ENCODE data around the gene TBC1D2B.

The TBC1D2B gene

DNA sequence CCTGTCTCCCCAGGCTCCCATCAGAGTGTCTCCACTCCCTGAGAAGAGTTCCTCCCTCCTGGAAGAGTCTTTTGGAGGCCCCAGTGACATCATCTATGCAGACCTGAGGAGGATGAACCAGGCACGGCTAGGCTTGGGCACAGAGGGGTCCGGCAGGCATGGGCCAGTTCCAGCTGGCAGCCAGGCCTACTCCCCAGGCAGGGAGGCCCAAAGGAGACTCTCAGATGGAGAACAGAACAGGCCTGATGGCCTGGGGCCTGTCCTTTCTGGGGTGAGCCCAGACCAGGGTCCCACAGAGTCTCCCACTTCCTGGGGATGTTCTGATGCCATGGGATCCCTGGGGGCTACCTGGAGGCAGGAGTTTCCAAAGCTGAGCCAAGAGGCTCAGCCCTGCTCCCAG, 23.4 kb upstream of the TBC1D2B start:
- DNase-seq (ENCODE audit: low read depth in 1 of 2, low spot score in 1 of 2): no peak
- TF ChIP-seq, protein P1, sequence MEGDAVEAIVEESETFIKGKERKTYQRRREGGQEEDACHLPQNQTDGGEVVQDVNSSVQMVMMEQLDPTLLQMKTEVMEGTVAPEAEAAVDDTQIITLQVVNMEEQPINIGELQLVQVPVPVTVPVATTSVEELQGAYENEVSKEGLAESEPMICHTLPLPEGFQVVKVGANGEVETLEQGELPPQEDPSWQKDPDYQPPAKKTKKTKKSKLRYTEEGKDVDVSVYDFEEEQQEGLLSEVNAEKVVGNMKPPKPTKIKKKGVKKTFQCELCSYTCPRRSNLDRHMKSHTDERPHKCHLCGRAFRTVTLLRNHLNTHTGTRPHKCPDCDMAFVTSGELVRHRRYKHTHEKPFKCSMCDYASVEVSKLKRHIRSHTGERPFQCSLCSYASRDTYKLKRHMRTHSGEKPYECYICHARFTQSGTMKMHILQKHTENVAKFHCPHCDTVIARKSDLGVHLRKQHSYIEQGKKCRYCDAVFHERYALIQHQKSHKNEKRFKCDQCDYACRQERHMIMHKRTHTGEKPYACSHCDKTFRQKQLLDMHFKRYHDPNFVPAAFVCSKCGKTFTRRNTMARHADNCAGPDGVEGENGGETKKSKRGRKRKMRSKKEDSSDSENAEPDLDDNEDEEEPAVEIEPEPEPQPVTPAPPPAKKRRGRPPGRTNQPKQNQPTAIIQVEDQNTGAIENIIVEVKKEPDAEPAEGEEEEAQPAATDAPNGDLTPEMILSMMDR (IDR thresholded peaks at IDR 0.05; ENCODE audit: insufficient read depth, low read length): no peak
- TF ChIP-seq SPI1 (IDR thresholded peaks at IDR 0.05; ENCODE audit: borderline replicate concordance, low read depth): no peak
- TF ChIP-seq GABPA (IDR thresholded peaks at IDR 0.05; ENCODE audit: low read depth): no peak
- TF ChIP-seq POLR2AphosphoS5 (IDR thresholded peaks at IDR 0.05; ENCODE audit: low read depth): no peak
- TF ChIP-seq, protein P2, sequence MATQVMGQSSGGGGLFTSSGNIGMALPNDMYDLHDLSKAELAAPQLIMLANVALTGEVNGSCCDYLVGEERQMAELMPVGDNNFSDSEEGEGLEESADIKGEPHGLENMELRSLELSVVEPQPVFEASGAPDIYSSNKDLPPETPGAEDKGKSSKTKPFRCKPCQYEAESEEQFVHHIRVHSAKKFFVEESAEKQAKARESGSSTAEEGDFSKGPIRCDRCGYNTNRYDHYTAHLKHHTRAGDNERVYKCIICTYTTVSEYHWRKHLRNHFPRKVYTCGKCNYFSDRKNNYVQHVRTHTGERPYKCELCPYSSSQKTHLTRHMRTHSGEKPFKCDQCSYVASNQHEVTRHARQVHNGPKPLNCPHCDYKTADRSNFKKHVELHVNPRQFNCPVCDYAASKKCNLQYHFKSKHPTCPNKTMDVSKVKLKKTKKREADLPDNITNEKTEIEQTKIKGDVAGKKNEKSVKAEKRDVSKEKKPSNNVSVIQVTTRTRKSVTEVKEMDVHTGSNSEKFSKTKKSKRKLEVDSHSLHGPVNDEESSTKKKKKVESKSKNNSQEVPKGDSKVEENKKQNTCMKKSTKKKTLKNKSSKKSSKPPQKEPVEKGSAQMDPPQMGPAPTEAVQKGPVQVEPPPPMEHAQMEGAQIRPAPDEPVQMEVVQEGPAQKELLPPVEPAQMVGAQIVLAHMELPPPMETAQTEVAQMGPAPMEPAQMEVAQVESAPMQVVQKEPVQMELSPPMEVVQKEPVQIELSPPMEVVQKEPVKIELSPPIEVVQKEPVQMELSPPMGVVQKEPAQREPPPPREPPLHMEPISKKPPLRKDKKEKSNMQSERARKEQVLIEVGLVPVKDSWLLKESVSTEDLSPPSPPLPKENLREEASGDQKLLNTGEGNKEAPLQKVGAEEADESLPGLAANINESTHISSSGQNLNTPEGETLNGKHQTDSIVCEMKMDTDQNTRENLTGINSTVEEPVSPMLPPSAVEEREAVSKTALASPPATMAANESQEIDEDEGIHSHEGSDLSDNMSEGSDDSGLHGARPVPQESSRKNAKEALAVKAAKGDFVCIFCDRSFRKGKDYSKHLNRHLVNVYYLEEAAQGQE (IDR thresholded peaks at IDR 0.05; ENCODE audit: insufficient replicate concordance, low read depth): no peak
- Histone ChIP-seq H3K4me3 (replicated peaks; ENCODE audit: insufficient read depth, low read length) (no peak overlapping the region), H3K27me3 (ENCODE audit: insufficient read depth, poor library complexity, severe bottlenecking) (no peaks in the 10 kb centered on the region), H3K27ac (replicated peaks) (no peak overlapping the region)

DNA sequence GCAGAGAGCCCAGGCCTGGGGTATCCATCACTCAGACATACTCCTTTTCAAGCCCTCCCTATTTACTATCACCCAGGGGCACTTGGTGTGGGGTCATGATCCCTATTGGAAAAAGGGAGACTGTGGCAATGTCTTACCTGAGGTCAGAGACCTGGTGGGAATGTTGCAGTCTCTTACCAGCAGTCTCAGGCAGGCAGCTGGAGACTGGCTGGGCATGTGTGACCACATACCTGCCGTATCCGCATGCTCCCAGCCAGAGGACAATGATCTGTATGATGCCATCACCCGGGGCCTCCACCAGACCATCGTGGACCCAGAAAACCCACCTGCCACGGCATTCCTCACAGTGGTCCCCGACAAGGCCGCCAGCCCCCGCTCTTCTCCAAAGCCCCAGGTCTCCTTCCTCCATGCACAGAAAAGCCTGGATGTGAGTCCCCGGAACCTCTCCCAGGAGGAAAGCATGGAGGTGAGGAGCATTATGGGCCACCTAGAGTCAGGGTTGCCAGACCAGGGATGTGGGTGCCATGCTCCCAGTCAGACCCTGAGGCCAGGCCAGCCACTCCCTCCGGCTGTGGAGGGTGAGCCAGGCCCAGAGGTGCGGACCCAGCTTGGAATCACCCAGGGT, 20.7 kb upstream of the TBC1D2B start:
- Histone ChIP-seq H3K4me3 (replicated peaks; ENCODE audit: insufficient read depth, low read length) (no peak overlapping the region), H3K27ac (replicated peaks) (no peak overlapping the region), H3K27me3 (ENCODE audit: insufficient read depth, poor library complexity, severe bottlenecking) (no peaks in the 10 kb centered on the region)
- DNase-seq (ENCODE audit: low read depth in 1 of 2, low spot score in 1 of 2): no peak
- TF ChIP-seq POLR2AphosphoS5 (IDR thresholded peaks at IDR 0.05; ENCODE audit: low read depth): no peak
- no peak for TF ChIP-seq GABPA (IDR thresholded peaks at IDR 0.05; ENCODE audit: low read depth)
- TF ChIP-seq, protein P2 (IDR thresholded peaks at IDR 0.05; ENCODE audit: insufficient replicate concordance, low read depth): no peak
- TF ChIP-seq, protein P1 (IDR thresholded peaks at IDR 0.05; ENCODE audit: insufficient read depth, low read length): no peak
- TF ChIP-seq SPI1 (IDR thresholded peaks at IDR 0.05; ENCODE audit: borderline replicate concordance, low read depth): no peak

DNA sequence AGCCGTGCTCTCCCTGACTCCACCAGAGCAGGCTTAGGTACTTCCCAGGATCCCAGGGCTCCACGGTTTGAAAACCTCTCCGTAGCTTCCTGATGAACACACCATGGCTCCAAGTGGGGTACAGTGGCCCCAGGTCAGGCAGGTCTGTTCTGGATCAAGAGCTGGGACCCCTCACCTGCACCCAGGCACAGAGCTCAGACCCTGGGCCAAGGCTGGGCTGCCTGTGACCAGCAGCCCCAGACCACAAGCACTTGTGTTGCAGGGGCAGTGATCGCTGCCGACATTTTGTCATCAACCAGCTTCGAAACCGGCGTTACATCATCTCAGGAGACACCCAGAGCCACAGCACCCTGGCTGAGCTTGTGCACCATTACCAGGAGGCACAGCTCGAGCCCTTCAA, 20.2 kb upstream of the TBC1D2B start:
- H3K4me3 ChIP-seq (replicated peaks; ENCODE audit: insufficient read depth, low read length): no peak overlapping the region
- no peak for DNase-seq (ENCODE audit: low read depth in 1 of 2, low spot score in 1 of 2)
- no peak for TF ChIP-seq POLR2AphosphoS5 (IDR thresholded peaks at IDR 0.05; ENCODE audit: low read depth)
- TF ChIP-seq, protein P1 (IDR thresholded peaks at IDR 0.05; ENCODE audit: insufficient read depth, low read length): no peak
- TF ChIP-seq, protein P2 (IDR thresholded peaks at IDR 0.05; ENCODE audit: insufficient replicate concordance, low read depth): no peak
- no peak for TF ChIP-seq GABPA (IDR thresholded peaks at IDR 0.05; ENCODE audit: low read depth)
- TF ChIP-seq SPI1 (IDR thresholded peaks at IDR 0.05; ENCODE audit: borderline replicate concordance, low read depth): no peak
- H3K27ac ChIP-seq (replicated peaks): no peak overlapping the region
- H3K27me3 ChIP-seq (ENCODE audit: insufficient read depth, poor library complexity, severe bottlenecking): no peaks in the 10 kb centered on the region

All from HL-60 (cell line).